Stomach (tissue), 4 donors: ENCODE results near the gene NPR3.

Source experiments
- CTCF ChIP-seq, 7 experiments: fragments of 450-650 bp in 4 of 7; fragments of 200-600 bp in 3 of 7; sonication (generic) in 3 of 7; IDR thresholded peaks; one replicate each; pipeline ENCODE4 v1.5.1; 2016 to 2019; ENCODE audit warnings: antibody characterized with exemption in 7 of 7, control low read depth in 2 of 7, mild to moderate bottlenecking in 1 of 7
- EP300 ChIP-seq: sonication (generic); formaldehyde crosslinking; IDR thresholded peaks from one replicate; pipeline ENCODE4 v1.6.1; 2017; ENCODE audit warnings: antibody characterized with exemption
- POLR2A ChIP-seq, 4 donors: fragments of 450-650 bp; IDR thresholded peaks; one replicate each; pipeline ENCODE4 v1.6.1; 2016; ENCODE audit warnings: antibody characterized with exemption in 4 of 4, control low read depth in 2 of 4, mild to moderate bottlenecking in 1 of 4, moderate library complexity in 1 of 4
- POLR2AphosphoS5 ChIP-seq, 3 donors: sonication (generic); formaldehyde crosslinking; IDR thresholded peaks; one replicate each; pipeline ENCODE4 v1.6.1; 2016; ENCODE audit warnings: antibody characterized with exemption in 3 of 3

DNA sequence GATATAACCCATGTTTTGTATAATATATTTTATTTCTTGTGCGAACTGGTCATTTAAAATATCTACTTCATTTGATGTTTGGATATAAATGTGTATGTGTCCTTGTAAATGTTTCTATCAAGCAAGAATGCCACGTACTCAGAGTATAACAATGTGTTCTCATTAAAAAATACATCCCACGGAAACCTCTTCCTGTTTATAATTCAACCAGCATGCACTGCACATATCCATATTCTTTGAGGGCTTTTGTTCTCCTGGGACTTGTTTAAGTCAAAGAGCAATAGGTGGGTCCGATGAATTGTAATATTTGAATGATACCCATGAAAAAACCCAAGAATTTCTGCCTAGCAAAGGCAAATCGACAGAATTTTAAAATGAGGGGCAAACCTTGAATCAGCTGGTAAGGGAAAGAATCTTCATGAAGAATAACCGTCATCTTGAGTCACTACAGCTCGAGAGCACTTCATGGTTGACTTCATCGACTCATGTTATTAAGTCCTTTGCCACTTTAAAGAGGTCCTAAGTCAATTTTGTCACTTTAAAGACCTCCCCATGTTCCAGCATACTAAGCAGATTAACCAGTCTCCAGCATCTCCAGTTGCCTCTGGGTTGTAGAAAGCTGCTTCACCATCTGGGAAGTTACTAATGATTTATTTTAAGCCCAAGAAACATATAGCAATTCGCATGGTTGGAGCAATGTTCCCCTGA lies 80.6 kb downstream of the NPR3 start:
- TF ChIP-seq CTCF (IDR thresholded peaks at IDR 0.05) (no peak), EP300 (no peak), POLR2A (IDR thresholded peaks at IDR 0.05) (no peak), POLR2AphosphoS5 (IDR thresholded peaks at IDR 0.05) (no peak)
